ENCODE measurements around the gene ZNF845.
"Not testable (repeated sequence)": the region's sequence is repeated elsewhere in the genome, so short reads cannot be mapped to it uniquely, and the experiment has no call there.

Gene ZNF845

GRCh38 chr19:53311044-53311443 is 22.5 kb upstream of the ZNF845 start:
- peaks cover 0 to 18% (median 2%) of the 10 kb centered on the region in 5 experiments for H3K9me3 ChIP-seq (ENCODE audit: control extremely low read depth in 1 of 5, control insufficient read depth in 4 of 5, insufficient read depth in 2 of 5, low read depth in 1 of 5, low read length in 4 of 5)
- ChIA-PET POLR2A (no interaction called here), CTCF (no interaction called here)
- H3K36me3 ChIP-seq (ENCODE audit: control insufficient read depth in 4 of 4, insufficient read depth in 4 of 4, low read length in 3 of 4): no peaks in the 10 kb centered on the region
- WGBS (ENCODE audit: insufficient coverage): 32% methylated on average over 9 of the region's 11 CpGs
- H3K4me3 ChIP-seq (ENCODE audit: control insufficient read depth in 1 of 7, extremely low read depth in 1 of 7, insufficient read depth in 4 of 7, low read depth in 2 of 7, low read length in 6 of 7): no peak overlapping the region
- H3K27ac ChIP-seq (ENCODE audit: insufficient read depth in 1 of 2, low read depth in 1 of 2, low read length in 2 of 2, poor library complexity in 1 of 2, severe bottlenecking in 2 of 2): no peak overlapping the region
- peak in 2 of 3 donors; percentile 52 to 56 for DNase-seq
- peaks cover 0 to 35% (median 2%) of the 10 kb centered on the region in 5 experiments for H3K27me3 ChIP-seq (replicated peaks in 2 of 5; ENCODE audit: control insufficient read depth in 4 of 5, insufficient read depth in 5 of 5, low read length in 4 of 5)
- peaks cover 0 to 10% (median 6%) of the 10 kb centered on the region in 4 experiments for H3K4me1 ChIP-seq (ENCODE audit: control extremely low read depth in 1 of 4, control insufficient read depth in 4 of 4, insufficient read depth in 4 of 4, low read length in 3 of 4)

- no peak overlapping the region for H3K27ac ChIP-seq (ENCODE audit: insufficient read depth in 1 of 2, low read depth in 1 of 2, low read length in 2 of 2, poor library complexity in 1 of 2, severe bottlenecking in 2 of 2)
- peaks cover 0 to 10% (median 6%) of the 10 kb centered on the region in 4 experiments for H3K4me1 ChIP-seq (ENCODE audit: control extremely low read depth in 1 of 4, control insufficient read depth in 4 of 4, insufficient read depth in 4 of 4, low read length in 3 of 4)
- DNase-seq: no peak
- peaks cover 0 to 30% (median 2%) of the 10 kb centered on the region in 5 experiments for H3K27me3 ChIP-seq (replicated peaks in 2 of 5; ENCODE audit: control insufficient read depth in 4 of 5, insufficient read depth in 5 of 5, low read length in 4 of 5)
- H3K4me3 ChIP-seq (ENCODE audit: control insufficient read depth in 1 of 7, extremely low read depth in 1 of 7, insufficient read depth in 4 of 7, low read depth in 2 of 7, low read length in 6 of 7): no peak overlapping the region
- H3K36me3 ChIP-seq (ENCODE audit: control insufficient read depth in 4 of 4, insufficient read depth in 4 of 4, low read length in 3 of 4): no peaks in the 10 kb centered on the region
- peaks cover 0 to 16% (median under 1%) of the 10 kb centered on the region in 5 experiments for H3K9me3 ChIP-seq (ENCODE audit: control extremely low read depth in 1 of 5, control insufficient read depth in 4 of 5, insufficient read depth in 2 of 5, low read depth in 1 of 5, low read length in 4 of 5)
- 78% methylated on average over 12 of the region's 12 CpGs for WGBS (ENCODE audit: insufficient coverage)
- ChIA-PET POLR2A (no interaction called here), CTCF (no interaction called here)
Measured at GRCh38 chr19:53311897-53312296, 21.7 kb upstream of the ZNF845 start.

- POLR2A ChIA-PET: no interaction called here
- H3K4me1 ChIP-seq (ENCODE audit: control extremely low read depth in 1 of 4, control insufficient read depth in 4 of 4, insufficient read depth in 4 of 4, low read length in 3 of 4): peaks cover 0 to 5% (median under 1%) of the 10 kb centered on the region in 4 experiments
- peaks cover 3 to 47% (median 25%) of the 10 kb centered on the region in 5 experiments for H3K9me3 ChIP-seq (ENCODE audit: control extremely low read depth in 1 of 5, control insufficient read depth in 4 of 5, insufficient read depth in 2 of 5, low read depth in 1 of 5, low read length in 4 of 5)
- CTCF ChIA-PET: no interaction called here
- H3K36me3 ChIP-seq (ENCODE audit: control insufficient read depth in 4 of 4, insufficient read depth in 4 of 4, low read length in 3 of 4): no peaks in the 10 kb centered on the region
- peak; percentile 17 to 53 (median 30) for DNase-seq
- 21% methylated on average over 23 of the region's 24 CpGs for WGBS (ENCODE audit: insufficient coverage)
- peak overlapping the region in 5 of 7 experiments; percentile 1 to 45 (median 42) for H3K4me3 ChIP-seq (ENCODE audit: control insufficient read depth in 1 of 7, extremely low read depth in 1 of 7, insufficient read depth in 4 of 7, low read depth in 2 of 7, low read length in 6 of 7)
- H3K27ac ChIP-seq (ENCODE audit: insufficient read depth in 1 of 2, low read depth in 1 of 2, low read length in 2 of 2, poor library complexity in 1 of 2, severe bottlenecking in 2 of 2): no peak overlapping the region
- peaks cover 0 to 9% (median 1%) of the 10 kb centered on the region in 5 experiments for H3K27me3 ChIP-seq (replicated peaks in 2 of 5; ENCODE audit: control insufficient read depth in 4 of 5, insufficient read depth in 5 of 5, low read length in 4 of 5)
Measured at GRCh38 chr19:53328967-53329366, 4.6 kb upstream of the ZNF845 start.

GRCh38 chr19:53332484-53332883 is 1.1 kb upstream of the ZNF845 start:
- WGBS (ENCODE audit: insufficient coverage): 85% methylated on average over 8 of the region's 14 CpGs
- H3K4me1 ChIP-seq (ENCODE audit: control extremely low read depth in 1 of 4, control insufficient read depth in 4 of 4, insufficient read depth in 4 of 4, low read length in 3 of 4): peaks cover 0 to 11% (median 5%) of the 10 kb centered on the region in 4 experiments
- H3K9me3 ChIP-seq (ENCODE audit: control extremely low read depth in 1 of 5, control insufficient read depth in 4 of 5, insufficient read depth in 2 of 5, low read depth in 1 of 5, low read length in 4 of 5): peaks cover 0 to 37% (median 21%) of the 10 kb centered on the region in 5 experiments
- H3K27me3 ChIP-seq (replicated peaks in 2 of 5; ENCODE audit: control insufficient read depth in 4 of 5, insufficient read depth in 5 of 5, low read length in 4 of 5): peaks cover 0 to 6% (median 0%) of the 10 kb centered on the region in 5 experiments
- ChIA-PET CTCF (no interaction called here), POLR2A (no interaction called here)
- peak overlapping the region in 4 of 7 experiments; percentile 78 to 99 (median 92) for H3K4me3 ChIP-seq (ENCODE audit: control insufficient read depth in 1 of 7, extremely low read depth in 1 of 7, insufficient read depth in 4 of 7, low read depth in 2 of 7, low read length in 6 of 7)
- no peak for DNase-seq
- H3K36me3 ChIP-seq (ENCODE audit: control insufficient read depth in 4 of 4, insufficient read depth in 4 of 4, low read length in 3 of 4): peaks cover 0 to 5% (median under 1%) of the 10 kb centered on the region in 4 experiments
- no peak overlapping the region for H3K27ac ChIP-seq (ENCODE audit: insufficient read depth in 1 of 2, low read depth in 1 of 2, low read length in 2 of 2, poor library complexity in 1 of 2, severe bottlenecking in 2 of 2)

- Histone ChIP-seq H3K4me3 (ENCODE audit: control insufficient read depth in 1 of 7, extremely low read depth in 1 of 7, insufficient read depth in 4 of 7, low read depth in 2 of 7, low read length in 6 of 7) (peak overlapping the region; percentile 66 to 99 (median 93)), H3K36me3 (ENCODE audit: control insufficient read depth in 4 of 4, insufficient read depth in 4 of 4, low read length in 3 of 4) (peaks cover 0 to 9% (median 6%) of the 10 kb centered on the region in 4 experiments), H3K27ac (ENCODE audit: insufficient read depth in 1 of 2, low read depth in 1 of 2, low read length in 2 of 2, poor library complexity in 1 of 2, severe bottlenecking in 2 of 2) (no peak overlapping the region), H3K27me3 (replicated peaks in 2 of 5; ENCODE audit: control insufficient read depth in 4 of 5, insufficient read depth in 5 of 5, low read length in 4 of 5) (peaks cover 0 to 5% (median 0%) of the 10 kb centered on the region in 5 experiments), H3K4me1 (ENCODE audit: control extremely low read depth in 1 of 4, control insufficient read depth in 4 of 4, insufficient read depth in 4 of 4, low read length in 3 of 4) (peaks cover 0 to 11% (median 5%) of the 10 kb centered on the region in 4 experiments), H3K9me3 (ENCODE audit: control extremely low read depth in 1 of 5, control insufficient read depth in 4 of 5, insufficient read depth in 2 of 5, low read depth in 1 of 5, low read length in 4 of 5) (peaks cover 0 to 36% (median 26%) of the 10 kb centered on the region in 5 experiments)
- ChIA-PET POLR2A (no interaction called here), CTCF (no interaction called here)
- DNase-seq: peak; percentile 25 to 73 (median 68)
- 0% methylated on average over 14 of the region's 14 CpGs for WGBS (ENCODE audit: insufficient coverage)
Measured at GRCh38 chr19:53333066-53333462, 485 bp upstream of the ZNF845 start.

GRCh38 chr19:53344403-53344802 is 10.9 kb downstream of the ZNF845 start:
- H3K4me3 ChIP-seq (ENCODE audit: control insufficient read depth in 1 of 7, extremely low read depth in 1 of 7, insufficient read depth in 4 of 7, low read depth in 2 of 7, low read length in 6 of 7); H3K4me1 ChIP-seq (ENCODE audit: control extremely low read depth in 1 of 4, control insufficient read depth in 4 of 4, insufficient read depth in 4 of 4, low read length in 3 of 4); H3K27me3 ChIP-seq (replicated peaks in 2 of 5; ENCODE audit: control insufficient read depth in 4 of 5, insufficient read depth in 5 of 5, low read length in 4 of 5); CTCF ChIA-PET; POLR2A ChIA-PET; H3K27ac ChIP-seq (ENCODE audit: insufficient read depth in 1 of 2, low read depth in 1 of 2, low read length in 2 of 2, poor library complexity in 1 of 2, severe bottlenecking in 2 of 2); DNase-seq: not testable (repeated sequence)
- Histone ChIP-seq H3K36me3 (ENCODE audit: control insufficient read depth in 4 of 4, insufficient read depth in 4 of 4, low read length in 3 of 4) (peaks cover 27 to 98% (median 67%) of the 10 kb centered on the region in 4 experiments), H3K9me3 (ENCODE audit: control extremely low read depth in 1 of 5, control insufficient read depth in 4 of 5, insufficient read depth in 2 of 5, low read depth in 1 of 5, low read length in 4 of 5) (peaks cover 3 to 82% (median 67%) of the 10 kb centered on the region in 5 experiments)
- WGBS (ENCODE audit: insufficient coverage): no CpG with 5 or more reads among the region's 4 CpGs

- CTCF ChIA-PET: no interaction called here
- peaks cover 14 to 29% (median 14%) of the 10 kb centered on the region in 4 experiments for H3K36me3 ChIP-seq (ENCODE audit: control insufficient read depth in 4 of 4, insufficient read depth in 4 of 4, low read length in 3 of 4)
- H3K27me3 ChIP-seq (replicated peaks in 2 of 5; ENCODE audit: control insufficient read depth in 4 of 5, insufficient read depth in 5 of 5, low read length in 4 of 5): no peaks in the 10 kb centered on the region
- peak overlapping the region in 1 of 7 experiments; percentile 13 for H3K4me3 ChIP-seq (ENCODE audit: control insufficient read depth in 1 of 7, extremely low read depth in 1 of 7, insufficient read depth in 4 of 7, low read depth in 2 of 7, low read length in 6 of 7)
- no peaks in the 10 kb centered on the region for H3K4me1 ChIP-seq (ENCODE audit: control extremely low read depth in 1 of 4, control insufficient read depth in 4 of 4, insufficient read depth in 4 of 4, low read length in 3 of 4)
- no CpG with 5 or more reads among the region's 1 CpG for WGBS (ENCODE audit: insufficient coverage)
- POLR2A ChIA-PET: no interaction called here
- H3K27ac ChIP-seq (ENCODE audit: insufficient read depth in 1 of 2, low read depth in 1 of 2, low read length in 2 of 2, poor library complexity in 1 of 2, severe bottlenecking in 2 of 2): no peak overlapping the region
- H3K9me3 ChIP-seq (ENCODE audit: control extremely low read depth in 1 of 5, control insufficient read depth in 4 of 5, insufficient read depth in 2 of 5, low read depth in 1 of 5, low read length in 4 of 5): peaks cover 11 to 72% (median 54%) of the 10 kb centered on the region in 5 experiments
- no peak for DNase-seq
Measured at GRCh38 chr19:53355739-53356138, 22.2 kb downstream of the ZNF845 start.
